Middle frontal gyrus (tissue), 1 donor: ENCODE measurements around the gene RCC1.
"Not testable (repeated sequence)": the region's sequence is repeated elsewhere in the genome, so short reads cannot be mapped to it uniquely, and the experiment has no call there.

Experiments
- DNase-seq: peaks from one replicate; pipeline ENCODE4 v3.0.0-alpha.2; 2015; ENCODE audit warnings: low spot score; ENCODE audit errors: extremely low spot score

The RCC1 gene

GRCh38 chr1:28545246-28545628 lies 39.4 kb downstream of the RCC1 start:
- DNase-seq: no peak

DNA sequence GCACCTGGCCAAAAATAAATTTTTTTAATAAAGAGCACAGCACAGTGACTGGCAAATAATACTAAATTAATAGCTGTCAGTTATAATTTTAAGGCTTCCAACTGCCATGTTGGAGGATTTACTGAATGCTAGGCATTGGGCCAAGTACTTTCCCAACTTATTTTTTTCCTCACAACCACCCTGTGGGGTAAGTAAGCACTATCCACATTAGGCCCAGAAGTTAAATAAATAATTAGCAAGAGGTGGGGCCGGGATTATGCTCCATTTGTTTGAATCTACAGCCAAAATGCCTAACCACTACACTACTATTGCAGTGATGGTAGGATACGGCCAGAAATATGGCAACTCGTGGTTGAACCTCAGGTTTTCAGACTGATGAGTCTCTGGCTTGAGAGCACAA lies 42.5 kb downstream of the RCC1 start:
- DNase-seq: no peak

DNA sequence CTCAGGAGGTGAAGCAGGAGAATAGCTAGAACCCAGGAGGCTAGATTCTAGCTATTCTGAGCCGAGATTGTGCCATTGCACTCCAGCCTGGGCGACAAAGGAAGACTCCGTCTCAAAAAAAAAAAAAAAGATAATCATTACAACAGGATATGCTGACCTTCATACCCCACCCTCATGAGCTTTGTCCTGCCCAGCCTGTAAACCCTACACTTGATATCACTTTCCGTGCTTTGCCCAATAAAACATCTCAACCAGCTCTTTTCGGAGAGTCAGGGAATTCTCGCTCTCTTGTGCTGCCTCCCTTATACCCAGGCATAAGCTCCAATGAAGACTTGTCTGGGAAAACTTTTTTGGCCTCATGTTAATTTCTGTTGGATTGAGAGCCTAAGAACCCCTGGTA lies 45.5 kb downstream of the RCC1 start:
- DNase-seq: no peak

- DNase-seq: peak; percentile 90
These were observed 47.2 kb downstream of the RCC1 start, which contains the start of gene TRNAU1AP for GRCh38 chr1:28552758-28553663. TSS of gene TRNAU1AP (plus strand) at chr1:28553085. CDS start at chr1:28553111, 26 bp downstream.

DNA sequence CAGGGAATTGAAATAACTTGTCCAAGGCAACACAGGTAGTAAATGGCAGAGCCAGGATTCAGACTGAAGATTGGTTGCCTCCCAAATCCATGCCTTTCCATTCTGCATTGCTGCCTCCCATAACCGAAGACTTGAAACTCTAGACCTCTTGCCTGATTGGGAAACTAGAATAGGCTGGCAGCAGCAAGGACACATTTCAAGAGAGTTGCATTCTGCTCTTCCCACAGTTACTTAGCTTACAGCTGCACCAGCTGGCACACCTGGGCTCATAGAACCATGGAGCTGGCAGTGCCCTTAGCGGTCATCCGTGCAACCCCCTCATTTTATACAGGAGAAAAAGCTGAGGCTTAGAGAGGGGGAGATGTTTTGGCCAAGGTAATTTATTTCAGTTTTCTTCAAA lies 55.0 kb downstream of the RCC1 start:
- DNase-seq: no peak

- no peak for DNase-seq
These were observed 58.5 kb downstream of the RCC1 start for GRCh38 chr1:28564310-28564709.

DNA sequence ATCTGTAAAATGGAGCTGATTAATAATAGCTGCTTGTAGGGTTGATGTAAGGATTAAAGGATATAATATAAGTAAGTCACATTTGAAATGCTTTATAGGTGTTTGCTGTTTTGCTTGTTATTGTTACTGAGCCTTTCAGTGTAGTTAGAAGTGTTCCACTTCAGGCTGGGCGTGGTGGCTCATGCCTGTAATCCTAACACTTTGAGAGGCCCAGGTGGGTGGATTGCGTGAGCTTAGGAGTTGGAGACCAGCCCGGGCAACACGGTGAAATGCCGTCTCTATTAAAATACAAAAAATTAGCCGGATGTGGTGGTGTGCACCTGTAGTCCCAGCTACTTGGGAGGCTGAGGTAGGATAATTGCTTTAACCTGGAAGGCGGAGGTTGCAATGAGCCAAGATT lies 59.2 kb downstream of the RCC1 start:
- DNase-seq: no peak

DNA sequence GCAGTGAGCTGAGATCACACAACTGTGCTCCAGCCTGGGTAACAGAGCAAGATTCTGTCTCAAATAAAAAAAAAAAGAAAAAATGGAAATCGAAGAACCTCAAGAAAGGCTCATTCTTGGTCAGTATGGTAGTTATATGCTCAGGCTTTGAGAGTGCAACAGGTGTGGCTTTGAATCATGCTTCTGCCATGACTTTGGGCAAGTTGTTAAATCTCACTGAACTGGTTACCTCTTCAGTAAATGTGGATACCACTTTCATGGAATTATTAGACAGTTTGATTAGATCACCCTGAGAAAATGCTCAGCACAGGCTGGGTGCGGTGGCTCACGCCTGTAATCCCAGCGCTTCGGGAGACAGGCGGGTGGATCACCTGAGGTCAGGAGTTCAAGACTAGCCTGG lies 59.9 kb downstream of the RCC1 start:
- DNase-seq: no peak

GRCh38 chr1:28566931-28567330 lies 61.1 kb downstream of the RCC1 start:
- DNase-seq: no peak

- DNase-seq: no peak
These were observed 66.1 kb downstream of the RCC1 start for GRCh38 chr1:28571911-28572310.

- DNase-seq: not testable (repeated sequence)
These were observed 67.0 kb downstream of the RCC1 start for GRCh38 chr1:28572891-28573290.

GRCh38 chr1:28573564-28573963 lies 67.7 kb downstream of the RCC1 start:
- DNase-seq: no peak

DNA sequence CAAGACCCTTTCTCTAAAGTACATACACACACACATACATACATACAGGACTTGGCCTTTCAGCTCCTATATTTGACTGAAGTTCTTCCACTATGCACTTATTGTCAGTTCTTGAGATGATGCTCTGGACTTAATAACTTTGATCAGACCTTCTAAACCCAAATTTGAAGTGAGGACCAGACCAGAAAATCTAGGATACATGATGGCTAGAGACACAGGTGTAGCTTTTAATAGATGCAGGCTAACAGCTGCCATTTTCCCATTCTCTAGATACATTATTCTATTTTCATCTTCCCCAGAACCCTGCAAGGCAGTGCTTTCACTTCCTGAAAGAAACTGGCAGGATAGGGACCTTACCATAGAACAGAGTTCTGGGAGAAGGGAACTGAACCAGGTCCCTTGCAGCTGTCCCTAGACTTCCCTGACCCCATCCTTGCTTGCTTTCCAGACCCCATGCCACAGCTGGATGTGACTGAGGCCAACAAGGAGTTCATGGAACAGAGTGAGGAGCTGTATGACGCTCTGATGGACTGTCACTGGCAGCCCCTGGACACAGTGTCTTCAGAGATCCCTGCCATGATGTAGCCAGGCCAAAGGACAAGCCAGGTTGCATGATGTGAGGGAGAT lies 71.3 kb downstream of the RCC1 start:
- no peak for DNase-seq

DNA sequence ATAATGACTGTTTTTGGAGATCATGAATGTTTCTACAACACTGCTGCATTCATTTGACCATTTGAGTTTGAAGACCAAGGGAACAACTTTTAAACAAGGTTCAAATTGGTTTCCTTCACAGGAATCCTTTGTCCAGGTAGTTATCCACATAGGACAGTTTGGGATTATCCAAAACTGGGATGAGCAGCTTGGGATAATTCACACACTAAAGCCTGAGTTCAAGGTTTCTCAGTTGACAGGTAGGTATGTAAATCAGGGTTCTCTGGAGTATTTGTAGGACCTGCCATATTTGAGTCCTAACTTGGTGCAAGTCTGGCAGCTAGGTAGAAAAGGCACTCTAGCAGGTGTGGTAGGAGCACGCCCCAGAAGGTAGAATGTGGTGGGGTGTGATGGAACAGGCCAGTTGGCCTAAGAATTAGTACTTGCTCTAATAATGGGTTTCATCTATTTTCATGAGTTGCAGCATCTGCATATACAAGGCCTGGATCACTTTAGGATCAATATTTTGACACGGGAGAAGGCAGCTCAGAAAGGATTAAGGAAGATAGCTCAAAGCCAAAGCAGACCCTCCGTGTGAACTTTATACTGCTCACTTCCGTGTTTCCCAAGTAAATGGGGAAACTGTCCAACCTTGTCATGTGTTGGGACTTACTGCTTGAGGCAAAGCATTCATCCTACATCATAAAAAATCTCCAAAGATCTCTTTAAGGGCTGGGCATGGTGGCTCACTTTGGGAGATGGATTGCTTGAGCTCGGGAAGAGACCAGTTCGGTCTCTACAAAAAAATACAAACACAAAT lies 72.1 kb downstream of the RCC1 start:
- no peak for DNase-seq

- no peak for DNase-seq
These were observed 72.9 kb downstream of the RCC1 start for GRCh38 chr1:28578696-28579218.

- no peak for DNase-seq
These were observed 73.6 kb downstream of the RCC1 start for GRCh38 chr1:28579401-28579800.

GRCh38 chr1:28580722-28581530 lies 75.1 kb downstream of the RCC1 start:
- peak; percentile 7 for DNase-seq

DNA sequence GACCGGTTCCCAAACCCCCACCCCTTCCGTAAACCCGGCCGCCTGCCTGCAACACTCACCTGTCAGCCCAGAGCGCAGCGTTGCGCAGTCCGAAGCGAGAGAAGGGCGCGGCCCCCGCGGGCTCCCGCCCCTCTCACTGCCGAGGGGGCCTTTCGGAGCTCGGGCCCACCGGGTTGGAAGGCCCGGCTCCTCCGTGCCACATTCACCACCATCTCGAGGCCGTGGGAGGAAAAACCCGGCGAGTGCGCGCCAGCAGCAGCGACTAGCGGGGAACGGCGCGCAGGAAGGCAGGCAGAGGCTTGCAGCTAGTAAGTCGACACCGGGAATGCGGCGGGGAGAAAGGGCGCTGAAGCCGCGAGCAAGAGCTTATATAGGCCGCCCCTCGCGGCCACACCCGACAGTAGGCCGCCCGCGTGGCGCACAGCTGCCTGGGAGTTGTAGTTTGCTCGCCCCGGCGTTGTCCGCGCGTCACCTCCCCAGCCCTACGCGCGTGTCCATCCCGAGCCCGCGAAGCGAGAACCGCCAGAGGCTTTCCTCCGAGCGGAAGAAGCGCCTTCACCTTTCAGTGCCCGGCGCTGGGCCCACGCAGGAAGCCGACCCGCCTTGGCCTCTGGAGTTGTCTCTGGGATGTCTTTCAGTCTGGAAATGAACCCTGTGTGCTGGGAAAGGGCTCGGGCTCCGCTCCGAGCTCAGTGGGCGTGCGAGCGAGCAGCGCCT lies 75.8 kb downstream of the RCC1 start:
- DNase-seq: peak; percentile 93

- DNase-seq: no peak
These were observed 76.4 kb downstream of the RCC1 start for GRCh38 chr1:28582248-28582615.
